DOHH2 (cell line): ENCODE measurements around the gene FLCN.

Experiments used
- H3F3A ChIP-seq: fragments of 200-600 bp; sonication (generic), shearing (Covaris generic); 2 replicates; pipeline ENCODE4 v1.6.0; 2016; ENCODE audit warnings: antibody characterized with exemption, mild to moderate bottlenecking; ENCODE audit not compliant: control insufficient read depth, insufficient read depth
- H3K27ac ChIP-seq: fragments of 200-600 bp; sonication (generic); 2 replicates; pipeline ENCODE4 v1.5.1; 2014; ENCODE audit warnings: low read depth, mild to moderate bottlenecking, low read length, moderate library complexity
- H3K27me3 ChIP-seq: fragments of 200-600 bp; sonication (generic); 2 replicates; pipeline ENCODE4 v1.6.1; 2014; ENCODE audit warnings: mild to moderate bottlenecking, low read length, mixed read lengths; ENCODE audit not compliant: control insufficient read depth
- H3K36me3 ChIP-seq: fragments of 200-600 bp; sonication (generic); 2 replicates; pipeline ENCODE4 v1.6.1; 2014; ENCODE audit warnings: mild to moderate bottlenecking, low read length, moderate library complexity, mixed read lengths; ENCODE audit not compliant: control insufficient read depth
- H3K4me1 ChIP-seq: fragments of 200-600 bp; sonication (generic); 2 replicates; pipeline ENCODE4 v1.6.1; 2014; ENCODE audit warnings: mild to moderate bottlenecking, low read length, mixed read lengths; ENCODE audit not compliant: control insufficient read depth
- H3K4me2 ChIP-seq: fragments of 200-600 bp; sonication (generic); 2 replicates; pipeline ENCODE4 v1.6.0; 2014; ENCODE audit warnings: mild to moderate bottlenecking, low read length, moderate library complexity
- H3K4me3 ChIP-seq: fragments of 200-600 bp; sonication (generic); 2 replicates; pipeline ENCODE4 v1.5.1; 2014; ENCODE audit warnings: mild to moderate bottlenecking, low read length, mixed read lengths
- H3K79me2 ChIP-seq: fragments of 200-600 bp; sonication (generic); 2 replicates; pipeline ENCODE4 v1.6.1; 2014; ENCODE audit warnings: mild to moderate bottlenecking, low read length, mixed read lengths; ENCODE audit not compliant: control insufficient read depth
- H3K9me2 ChIP-seq: fragments of 200-600 bp; sonication (generic); replicated peaks from 2 replicates; pipeline ENCODE4 v1.6.1; 2014; ENCODE audit warnings: mild to moderate bottlenecking, low read length, mixed read lengths; ENCODE audit not compliant: control insufficient read depth
- H3K9me3 ChIP-seq: fragments of 200-600 bp; sonication (generic); 2 replicates; pipeline ENCODE4 v1.6.1; 2014; ENCODE audit warnings: antibody characterized with exemption, low read length, mixed read lengths; ENCODE audit not compliant: control insufficient read depth, insufficient read depth
- H4K20me1 ChIP-seq: fragments of 200-600 bp; sonication (generic); 2 replicates; pipeline ENCODE4 v1.6.0; 2014; ENCODE audit warnings: low read depth, mild to moderate bottlenecking, antibody characterized with exemption, low read length, moderate library complexity; ENCODE audit not compliant: control insufficient read depth, insufficient read depth
- CTCF ChIP-seq: fragments of 200-600 bp; sonication (generic); IDR thresholded peaks from one replicate; pipeline ENCODE4 v1.5.1; 2014; ENCODE audit warnings: antibody characterized with exemption, mild to moderate bottlenecking, low read depth, low read length; ENCODE audit not compliant: poor library complexity, severe bottlenecking
- EZH2phosphoT487 ChIP-seq: fragments of 200-600 bp; sonication (generic); IDR thresholded peaks from 2 replicates; pipeline ENCODE4 v1.6.1; 2017; ENCODE audit warnings: borderline replicate concordance, mild to moderate bottlenecking, antibody characterized with exemption, low read length, moderate library complexity, mixed read lengths

Gene FLCN

DNA sequence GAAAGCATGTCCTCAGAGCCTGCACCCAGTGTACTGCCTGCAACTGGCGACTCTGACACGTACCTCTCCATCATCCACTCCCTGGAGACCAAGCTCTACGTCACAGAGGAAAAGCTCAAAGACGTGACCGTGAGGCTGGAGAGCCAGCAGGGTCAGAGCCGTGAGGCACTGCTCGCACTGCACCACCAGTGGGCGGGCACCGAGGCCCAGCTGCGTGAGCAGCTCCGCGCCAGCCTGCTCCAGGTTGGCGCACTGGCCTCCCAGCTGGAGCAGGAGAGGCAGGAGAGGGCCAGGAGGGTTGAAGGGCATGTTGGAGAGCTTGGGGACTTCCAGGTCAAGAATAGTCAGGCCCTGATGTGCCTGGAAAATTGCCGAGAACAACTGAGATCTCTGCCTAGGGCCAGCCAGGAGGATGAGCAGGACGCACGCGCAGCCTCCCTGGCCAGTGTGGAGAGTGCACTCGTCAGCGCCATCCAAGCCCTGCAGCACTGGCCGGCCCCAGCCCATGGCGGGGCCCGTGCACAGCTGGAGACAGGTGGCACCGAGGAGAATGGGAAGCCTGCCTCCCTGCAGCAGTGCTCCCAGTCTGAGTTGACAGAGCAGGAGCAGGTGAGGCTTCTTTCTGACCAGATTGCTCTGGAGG, 71.2 kb downstream of the FLCN start:
- Histone ChIP-seq H3K9me3 (no peaks in the 10 kb centered on the region), H3K4me1 (no peaks in the 10 kb centered on the region), H3F3A (no peaks in the 10 kb centered on the region), H3K9me2 (no peaks in the 10 kb centered on the region), H3K27me3 (no peaks in the 10 kb centered on the region), H3K4me3 (no peak overlapping the region), H3K79me2 (no peaks in the 10 kb centered on the region), H3K27ac (no peak overlapping the region), H3K36me3 (peaks cover 29% of the 10 kb centered on the region), H3K4me2 (no peak overlapping the region), H4K20me1 (no peaks in the 10 kb centered on the region)
- TF ChIP-seq CTCF: no peak
- no peak for TF ChIP-seq EZH2phosphoT487

GRCh38 chr17:17164676-17165075, 72.3 kb downstream of the FLCN start:
- H3K4me1 ChIP-seq: no peaks in the 10 kb centered on the region
- no peak overlapping the region for H3K4me3 ChIP-seq
- H3K27ac ChIP-seq: no peak overlapping the region
- H3K79me2 ChIP-seq: no peaks in the 10 kb centered on the region
- peaks cover 35% of the 10 kb centered on the region for H3K36me3 ChIP-seq
- H3K9me3 ChIP-seq: no peaks in the 10 kb centered on the region
- no peaks in the 10 kb centered on the region for H3K27me3 ChIP-seq
- no peaks in the 10 kb centered on the region for H3K9me2 ChIP-seq
- TF ChIP-seq CTCF: no peak
- TF ChIP-seq EZH2phosphoT487: no peak
- H3K4me2 ChIP-seq: no peak overlapping the region
- no peaks in the 10 kb centered on the region for H3F3A ChIP-seq
- no peaks in the 10 kb centered on the region for H4K20me1 ChIP-seq

DNA sequence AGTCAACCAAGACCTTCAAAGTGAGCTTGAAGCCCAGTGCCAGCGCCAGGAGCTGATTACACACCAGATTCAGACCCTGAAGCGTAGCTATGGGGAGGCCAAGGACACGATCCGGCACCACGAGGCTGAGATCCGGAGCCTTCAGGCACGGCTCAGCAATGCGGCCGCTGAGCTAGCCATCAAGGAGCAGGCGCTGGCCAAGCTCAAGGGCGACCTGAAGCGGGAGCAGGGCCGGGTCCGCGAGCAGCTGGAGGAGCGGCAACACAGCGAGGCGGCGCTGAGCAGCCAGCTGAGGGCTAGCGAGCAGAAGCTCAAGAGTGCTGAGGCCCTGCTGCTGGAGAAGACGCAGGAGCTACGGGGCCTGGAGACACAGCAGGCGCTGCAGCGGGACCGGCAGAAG, 72.8 kb downstream of the FLCN start:
- Histone ChIP-seq H3K9me2 (no peaks in the 10 kb centered on the region), H3K4me2 (no peak overlapping the region), H3K4me3 (no peak overlapping the region), H3F3A (no peaks in the 10 kb centered on the region), H3K4me1 (no peaks in the 10 kb centered on the region), H3K27me3 (no peaks in the 10 kb centered on the region), H3K27ac (no peak overlapping the region), H3K36me3 (peaks cover 39% of the 10 kb centered on the region), H3K9me3 (no peaks in the 10 kb centered on the region), H4K20me1 (no peaks in the 10 kb centered on the region), H3K79me2 (no peaks in the 10 kb centered on the region)
- TF ChIP-seq CTCF: no peak
